ENCODE measurements around the gene ITGA3.

Gene ITGA3

DNA sequence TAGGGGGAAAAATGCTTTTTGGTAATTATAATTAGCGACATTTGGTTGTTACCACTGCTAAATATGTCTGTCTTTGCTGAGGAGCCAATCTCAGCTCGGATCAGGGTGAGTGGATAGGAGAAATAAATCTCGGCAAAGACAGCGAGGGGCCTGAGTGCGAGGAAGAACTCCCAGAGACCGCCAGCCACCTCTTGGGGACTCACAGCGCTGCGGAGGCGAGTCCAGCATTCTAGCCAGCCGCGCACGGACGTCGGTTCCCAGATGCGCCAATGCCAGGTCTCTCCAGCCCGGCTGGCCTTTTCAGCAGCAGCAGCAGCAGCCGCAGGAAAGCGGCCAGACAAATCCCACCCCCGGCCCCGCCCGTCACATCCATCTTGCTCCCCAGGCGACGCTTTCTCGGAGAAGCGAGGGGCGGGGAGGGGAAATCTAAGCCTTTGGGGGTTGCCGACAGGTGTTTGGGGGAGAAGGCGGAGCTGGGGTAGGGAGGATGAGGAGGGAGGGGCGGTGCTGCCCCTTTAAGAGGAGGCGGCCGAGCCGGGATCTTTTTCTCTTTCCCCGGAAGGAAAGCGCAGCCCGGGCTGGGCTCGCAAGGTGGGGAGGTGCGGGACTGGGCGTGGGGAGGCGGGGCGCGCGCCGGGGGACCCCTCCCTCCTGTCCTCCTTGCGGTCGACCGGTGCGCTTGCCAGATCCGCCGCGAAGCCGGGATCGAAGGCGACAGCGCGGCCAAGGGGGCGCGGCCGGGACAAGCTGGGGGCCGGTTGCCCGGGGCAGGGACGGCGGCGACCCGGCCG lies at the start of gene ITGA3:
ITGA3 (plus strand) TSS at position 685 of the 791 bp plus-strand sequence. CDS start 330 bp downstream, outside the sequence.
- peak; percentile 65 for DNase-seq (ENCODE audit: low spot score)

DNA sequence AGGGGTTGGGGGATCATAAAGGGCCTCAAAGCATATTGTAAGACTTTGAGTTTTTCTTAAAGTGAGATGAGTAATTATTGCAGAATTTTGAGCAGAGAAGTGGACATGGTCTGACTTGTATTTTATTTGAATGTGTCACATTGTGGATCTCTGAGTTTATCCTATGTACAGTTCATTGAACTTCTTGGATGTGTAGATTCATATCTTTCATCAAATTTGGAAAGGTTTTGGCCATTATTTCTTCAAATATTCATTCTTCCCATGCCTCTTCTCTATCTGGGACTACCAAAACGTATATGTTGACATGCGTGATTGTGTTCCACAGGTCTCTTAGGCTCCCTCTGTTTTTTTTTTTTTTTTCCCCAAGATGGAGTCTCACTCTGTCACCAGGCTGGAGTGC lies 46.6 kb upstream of the ITGA3 start:
- no peak for DNase-seq (ENCODE audit: low spot score)

DNA sequence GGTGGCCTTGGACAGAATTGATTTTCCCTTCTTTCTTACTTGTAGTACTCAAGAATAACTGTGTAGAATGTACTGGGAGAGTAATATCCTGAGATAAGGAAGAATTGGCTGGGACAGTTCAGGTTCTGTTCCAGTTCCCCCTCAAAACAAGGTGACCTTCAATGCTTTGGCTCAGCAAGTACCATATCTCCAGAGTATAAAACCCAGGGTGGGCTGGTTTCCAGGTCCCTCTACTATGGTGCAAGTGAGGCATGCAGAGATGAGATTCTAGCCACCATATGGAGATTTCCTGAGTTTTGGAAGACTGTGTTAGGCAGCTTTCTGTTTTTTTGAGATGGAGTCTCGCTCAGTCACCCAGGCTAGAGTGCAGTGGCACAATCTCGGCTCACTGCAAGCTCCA lies 42.8 kb upstream of the ITGA3 start:
- DNase-seq (ENCODE audit: low spot score): no peak

DNA sequence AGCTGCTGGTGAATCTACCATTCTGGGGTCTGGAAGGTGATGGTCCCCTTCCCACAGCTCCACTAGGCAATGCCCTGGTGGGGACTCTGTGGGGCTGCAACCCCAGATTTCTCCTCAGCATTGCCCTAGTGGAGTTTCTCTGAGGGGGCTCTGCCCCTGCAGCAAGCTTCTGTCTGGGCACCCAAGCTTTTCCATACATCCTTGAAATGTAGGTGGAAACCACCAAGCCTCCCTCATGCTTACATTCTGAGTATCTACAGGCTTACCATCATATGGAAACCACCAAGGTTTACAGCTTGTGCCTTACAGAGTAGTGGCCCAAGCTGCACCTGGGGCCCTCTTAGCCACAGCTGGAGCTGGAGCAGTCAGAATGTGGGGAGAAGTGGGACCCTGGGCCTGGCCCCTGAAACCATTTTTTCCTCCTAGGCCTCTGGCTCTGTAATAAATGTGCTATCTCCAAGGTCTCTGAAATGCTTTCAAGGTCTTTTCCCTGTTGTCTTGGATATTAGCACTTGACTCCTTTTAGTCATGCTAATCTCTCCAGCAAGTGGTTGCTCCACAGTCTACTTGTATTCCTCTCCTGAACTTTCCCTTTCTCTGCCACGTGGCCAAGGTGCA lies 41.3 kb upstream of the ITGA3 start:
- no peak for DNase-seq (ENCODE audit: low spot score)

DNA sequence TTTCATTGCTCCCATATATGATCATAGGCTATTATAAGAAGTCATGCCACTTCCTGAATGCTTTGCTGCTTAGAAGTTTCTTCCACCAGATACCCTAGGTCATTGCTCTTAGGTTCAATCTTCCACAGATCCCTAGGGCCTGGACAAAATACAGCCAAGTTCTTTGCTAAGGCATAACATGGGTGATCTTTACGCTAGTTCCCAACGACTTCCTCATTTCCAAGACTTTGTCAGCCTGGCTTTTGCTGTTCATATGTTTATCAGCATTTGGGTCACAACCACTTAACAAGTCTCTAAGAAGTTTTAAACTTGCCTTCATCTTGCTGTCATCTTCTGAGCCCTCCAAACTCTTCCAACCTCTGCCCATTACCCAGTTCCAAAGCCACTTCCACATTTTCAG lies 40.8 kb upstream of the ITGA3 start:
- no peak for DNase-seq (ENCODE audit: low spot score)

DNA sequence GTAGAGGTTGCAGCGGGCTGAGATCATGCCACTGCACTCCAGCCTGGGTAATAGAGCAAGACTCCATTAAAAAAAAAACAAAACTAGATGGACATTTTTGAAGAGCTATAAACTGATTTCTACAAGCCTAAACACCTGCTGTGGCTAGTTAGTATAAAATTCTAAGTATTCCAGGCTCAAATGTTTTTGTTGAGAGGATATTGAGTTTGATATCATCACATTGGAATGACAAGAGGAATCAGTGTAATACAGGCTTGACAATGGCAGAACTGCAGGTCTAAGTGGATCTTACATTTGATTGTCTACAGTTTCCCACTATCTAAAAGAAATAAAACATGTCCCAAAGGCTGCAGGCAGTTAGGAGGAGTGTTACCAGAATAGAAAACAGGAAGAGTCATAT lies 37.0 kb upstream of the ITGA3 start:
- DNase-seq (ENCODE audit: low spot score): no peak

DNA sequence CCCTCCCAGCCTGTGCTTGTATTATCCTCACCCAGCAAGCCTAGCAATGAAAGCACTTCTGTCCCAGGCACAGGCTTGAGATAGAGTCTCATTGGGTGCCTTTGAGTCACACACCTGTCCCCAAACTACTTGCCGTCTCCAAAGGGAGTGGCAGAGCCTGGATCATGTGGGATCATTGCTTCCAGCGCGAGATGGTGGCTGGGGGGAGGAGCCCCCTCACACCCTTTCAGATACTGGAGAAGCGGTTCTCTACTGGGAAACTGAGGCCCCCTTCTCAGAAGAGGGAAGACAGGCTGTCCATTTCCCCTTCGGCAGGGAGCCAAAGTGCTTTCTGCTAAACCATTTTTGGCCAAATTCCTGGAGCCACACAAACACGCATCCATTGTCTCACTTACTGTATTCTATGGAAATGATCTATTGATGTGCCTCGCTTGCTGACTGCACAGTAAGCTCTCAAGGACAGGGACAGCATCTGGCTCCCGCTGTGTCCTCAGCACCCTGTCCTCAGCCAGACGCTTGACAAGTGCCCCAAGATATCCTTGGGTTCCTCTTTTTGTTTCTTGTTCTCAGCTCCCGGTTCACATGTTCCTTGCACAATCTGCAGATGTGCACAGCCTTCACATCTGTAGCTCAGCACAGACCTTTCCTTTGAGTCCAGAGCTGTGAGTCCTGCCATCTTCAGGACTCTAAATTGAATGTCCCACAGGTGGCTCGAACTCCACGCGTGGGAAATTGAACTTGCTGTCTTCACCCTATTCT lies 34.9 kb upstream of the ITGA3 start:
- no peak for DNase-seq (ENCODE audit: low spot score)

DNA sequence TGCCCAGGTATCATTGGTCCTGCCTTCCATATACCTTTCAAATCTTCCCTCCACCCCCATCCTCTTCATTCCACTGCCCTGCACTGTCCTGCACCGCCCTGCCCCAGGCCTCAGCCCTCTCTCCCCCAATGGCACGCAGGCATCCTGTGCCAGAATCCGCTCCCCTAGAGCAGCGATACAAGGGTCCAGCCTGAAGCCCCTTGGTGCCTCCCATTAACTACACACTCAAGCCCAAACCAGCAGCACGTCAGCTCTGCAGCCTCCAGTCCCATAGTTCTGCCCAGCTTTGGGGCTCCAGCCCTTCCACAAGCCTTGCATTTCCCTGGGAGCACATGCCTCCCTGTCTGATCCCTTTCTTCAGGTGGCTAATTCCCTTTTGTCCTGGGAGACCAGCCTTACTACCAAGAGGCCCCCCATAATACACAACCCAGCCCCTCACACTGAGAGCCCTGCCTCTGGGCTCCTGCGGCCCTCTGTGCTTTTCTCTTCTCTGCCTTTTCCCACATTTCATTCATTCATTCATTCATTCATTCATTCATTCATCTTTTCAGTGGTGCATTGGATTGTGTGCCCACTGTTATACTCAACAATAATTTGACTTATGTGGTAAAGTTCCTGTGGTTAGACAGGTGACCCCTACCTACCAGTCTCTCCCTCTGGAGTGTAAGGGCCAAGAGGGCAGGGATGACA lies 34.1 kb upstream of the ITGA3 start:
- DNase-seq (ENCODE audit: low spot score): no peak

DNA sequence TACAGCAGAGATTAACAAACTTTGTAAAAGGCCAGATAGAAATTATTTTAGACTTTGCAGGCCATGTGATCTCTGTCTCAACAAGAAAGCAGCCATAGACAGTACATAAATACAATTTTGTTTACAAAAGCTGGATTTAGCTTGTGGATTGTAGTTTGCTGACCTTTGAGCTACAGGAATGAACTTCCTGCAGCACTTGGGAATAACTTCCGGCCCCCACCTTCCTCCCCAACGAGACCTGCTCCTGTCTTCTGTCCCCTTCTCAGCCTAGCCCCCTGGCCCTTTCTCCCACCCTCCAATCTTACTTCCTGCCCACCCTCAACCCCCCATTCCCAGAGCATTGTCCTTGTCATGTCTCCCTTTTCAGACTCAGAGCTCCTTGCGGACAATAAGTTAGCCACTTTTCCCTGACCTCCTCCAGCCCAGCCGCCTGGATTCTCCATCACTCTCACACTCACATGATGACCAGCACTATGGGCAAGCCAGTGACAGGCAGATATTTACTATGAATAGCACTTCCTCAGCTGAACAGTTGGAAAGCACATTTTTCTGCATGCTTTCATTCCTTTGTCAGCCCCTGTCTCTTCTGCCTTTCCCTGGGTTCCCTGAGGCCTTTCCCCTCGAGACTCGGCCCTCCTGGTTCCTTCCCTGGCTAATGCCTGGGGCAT lies 33.3 kb upstream of the ITGA3 start:
- no peak for DNase-seq (ENCODE audit: low spot score)

DNA sequence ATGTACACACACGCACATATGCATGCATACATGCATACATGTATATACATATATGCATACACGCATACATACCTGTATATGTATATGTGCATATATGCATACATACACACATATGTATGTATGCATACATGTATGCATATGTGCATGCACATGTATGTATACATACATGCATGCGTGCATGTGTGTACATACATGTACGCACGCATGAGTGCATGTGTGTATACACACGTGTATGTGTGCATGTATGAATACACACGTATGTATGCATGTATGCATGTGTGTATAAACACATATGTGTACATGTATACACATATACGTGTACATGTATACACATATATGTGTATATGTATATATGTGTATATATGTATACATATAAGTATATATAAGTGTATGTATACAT lies 32.4 kb upstream of the ITGA3 start:
- no peak for DNase-seq (ENCODE audit: low spot score)

DNA sequence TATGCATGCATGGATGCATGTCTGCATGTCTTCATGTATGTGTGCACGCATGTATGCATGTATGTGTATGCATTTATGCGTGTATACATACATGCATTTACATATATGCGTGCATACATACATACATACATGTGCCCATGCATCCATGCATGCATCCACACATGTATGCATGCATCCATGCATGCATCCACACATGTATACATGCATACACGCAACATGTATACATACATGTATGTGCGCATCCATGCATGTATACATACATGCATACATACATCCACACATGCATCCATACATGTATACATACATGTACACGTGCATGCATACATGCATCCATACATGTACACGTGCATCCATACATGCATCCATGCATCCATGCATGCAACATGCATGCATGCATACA lies 31.1 kb upstream of the ITGA3 start:
- DNase-seq (ENCODE audit: low spot score): no peak

DNA sequence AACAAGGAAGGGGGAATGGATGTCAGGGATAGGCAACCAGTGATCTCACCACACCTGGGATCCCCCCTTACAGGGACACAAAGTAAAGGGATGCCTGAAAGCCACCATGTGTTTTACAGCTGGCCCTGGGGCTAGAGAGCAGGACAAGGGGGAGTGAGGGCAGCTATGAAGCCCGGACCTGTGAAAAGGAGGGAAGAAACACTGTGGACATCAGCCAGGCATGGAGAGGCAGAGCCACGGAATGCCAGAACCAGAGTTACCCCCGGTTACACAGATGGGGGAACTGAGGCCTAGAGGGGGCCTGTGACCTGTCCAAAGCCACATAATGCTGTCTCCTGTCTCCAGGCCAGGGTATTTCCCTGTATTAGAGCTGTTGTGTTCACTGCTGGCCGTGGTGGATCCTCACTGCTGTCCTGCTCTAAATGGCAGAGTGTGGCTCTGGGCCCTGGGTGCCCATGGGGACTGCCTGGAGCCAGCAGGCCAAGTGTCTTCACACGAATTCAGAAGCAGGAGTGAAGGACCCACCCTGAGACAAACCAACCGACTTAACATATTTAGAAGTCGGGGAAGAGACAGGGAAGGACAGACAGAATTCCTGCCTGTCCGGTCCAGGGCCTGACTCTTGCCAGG lies 29.7 kb upstream of the ITGA3 start:
- no peak for DNase-seq (ENCODE audit: low spot score)

DNA sequence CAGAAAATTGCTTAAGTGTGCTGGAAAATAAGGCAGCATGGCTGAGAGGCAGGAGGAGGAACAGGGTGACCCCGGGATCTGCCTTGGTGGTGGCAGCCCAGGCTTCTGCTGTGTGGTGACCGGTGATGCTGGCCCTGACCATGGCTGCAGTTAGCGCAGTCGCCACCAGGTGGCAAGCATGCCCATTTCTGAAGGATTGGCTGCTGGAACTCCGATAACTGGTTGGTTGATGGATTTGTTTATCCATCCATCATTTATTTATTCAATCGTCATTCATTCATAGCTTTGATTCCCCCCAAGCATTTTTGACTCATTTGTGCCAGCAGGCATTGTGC lies 29.1 kb upstream of the ITGA3 start:
- DNase-seq (ENCODE audit: low spot score): peak; percentile 75

DNA sequence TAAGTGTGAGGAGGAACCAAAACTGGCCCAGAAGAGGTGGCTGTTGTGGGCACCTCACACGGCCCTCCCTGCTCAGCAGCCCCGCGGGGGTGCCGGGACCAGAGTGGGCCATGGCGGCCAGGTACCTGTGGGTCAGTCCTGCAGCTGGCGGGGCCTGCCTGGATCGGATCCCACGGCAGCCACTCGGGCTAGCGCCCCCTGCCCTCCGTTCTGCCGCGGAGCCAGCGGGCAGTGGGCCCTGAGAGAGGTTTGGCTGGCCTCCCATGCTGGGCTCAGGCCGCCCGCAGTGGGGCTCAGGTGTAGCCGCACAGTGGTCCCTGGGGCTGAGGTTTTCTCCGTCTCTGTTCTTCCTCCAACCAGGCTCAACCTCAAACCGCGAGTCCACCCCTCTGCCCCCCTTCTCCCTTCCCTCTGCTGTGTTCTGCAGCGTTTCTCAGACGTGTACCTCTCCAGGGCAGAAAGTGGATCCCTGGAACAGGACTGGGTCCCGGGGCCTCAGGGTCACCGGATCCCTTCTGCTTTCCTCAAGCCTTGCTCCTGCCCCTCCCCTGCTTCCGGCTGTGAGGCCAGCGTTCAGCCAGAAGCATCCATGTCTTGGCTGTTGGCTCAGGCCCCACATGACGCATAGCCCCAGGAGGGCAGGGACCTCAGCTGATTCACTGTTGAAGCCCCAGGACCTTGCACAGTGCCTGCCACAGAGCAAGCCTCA lies 28.6 kb upstream of the ITGA3 start:
- DNase-seq (ENCODE audit: low spot score): no peak

DNA sequence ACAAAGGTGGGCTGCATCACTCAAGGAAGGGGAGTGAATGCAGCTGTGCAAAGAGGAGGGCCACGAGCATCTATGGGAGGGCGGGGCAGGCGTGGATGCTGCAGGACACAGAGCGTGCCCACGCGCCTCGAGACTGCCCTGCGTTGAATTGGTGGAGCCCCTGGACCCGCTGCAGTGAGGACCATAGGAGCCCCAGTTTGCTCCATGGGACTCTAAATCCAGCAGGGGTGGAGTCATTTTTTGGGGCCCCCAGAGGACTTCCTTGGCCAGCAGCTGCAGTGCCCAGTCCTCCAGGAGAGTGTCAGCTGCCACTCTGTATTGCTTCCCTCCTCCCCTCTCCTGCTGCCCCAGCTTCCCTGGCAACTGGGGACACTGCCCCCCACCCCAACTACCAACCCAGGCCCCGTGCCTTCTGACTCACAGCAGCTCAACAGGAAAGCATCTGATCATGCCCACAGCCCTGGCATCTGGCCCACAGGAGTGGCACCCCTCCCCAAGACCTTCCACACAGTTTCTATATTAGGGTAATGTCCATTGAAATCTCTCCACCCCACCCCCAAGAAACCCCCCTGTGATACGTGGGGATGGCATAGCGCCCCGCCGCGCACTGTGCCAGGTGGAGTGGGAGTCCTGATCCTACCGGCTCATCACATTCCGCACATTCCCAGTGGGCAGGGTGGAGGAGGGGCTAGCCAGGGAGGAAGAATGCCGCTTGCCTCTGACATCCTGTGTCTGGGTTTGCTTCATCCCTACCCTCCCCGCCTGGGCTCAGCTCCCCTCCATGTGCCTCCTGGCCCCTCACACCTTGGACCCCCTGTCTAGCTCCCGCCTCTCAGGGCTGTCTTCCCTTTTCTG lies 27.8 kb upstream of the ITGA3 start:
- DNase-seq (ENCODE audit: low spot score): no peak

DNA sequence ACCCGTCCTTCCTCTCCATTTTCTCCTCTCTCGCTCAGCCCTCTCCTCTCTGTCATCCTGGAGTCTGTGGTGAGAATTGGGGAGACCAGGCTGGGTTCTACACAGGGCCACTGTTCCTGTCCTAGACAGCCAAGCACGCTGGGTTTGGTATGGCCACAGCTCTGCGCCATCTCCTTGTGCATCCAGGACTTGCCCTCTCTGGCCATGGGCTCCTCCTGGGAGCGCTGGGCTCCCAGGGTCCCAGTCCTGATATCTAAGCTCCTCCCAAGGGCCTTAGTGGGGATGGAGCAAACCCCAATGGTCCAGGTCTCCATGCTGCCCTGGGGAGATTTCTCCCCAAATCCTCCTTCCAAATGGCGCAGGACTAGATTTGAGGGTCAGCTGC lies 27.2 kb upstream of the ITGA3 start:
- no peak for DNase-seq (ENCODE audit: low spot score)

DNA sequence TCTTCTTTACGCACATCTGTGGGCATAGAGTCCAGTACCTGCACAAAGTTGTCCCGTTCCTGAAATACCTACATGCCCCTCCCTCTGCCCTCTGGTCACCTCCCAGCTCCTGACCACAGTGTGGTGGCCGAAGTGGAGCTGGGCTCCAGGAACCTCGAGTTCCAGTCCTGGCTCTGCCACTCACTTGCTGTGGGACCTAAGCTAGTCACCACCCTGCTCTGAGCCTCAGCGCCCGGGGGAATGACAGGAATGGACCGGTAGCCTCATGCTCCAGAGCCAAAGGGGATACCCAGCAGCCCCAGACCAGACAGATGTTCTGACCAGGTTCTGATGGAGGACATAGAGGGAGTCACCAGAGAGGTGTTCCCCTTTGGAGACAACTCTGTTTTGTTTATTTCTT lies 26.7 kb upstream of the ITGA3 start:
- DNase-seq (ENCODE audit: low spot score): no peak

DNA sequence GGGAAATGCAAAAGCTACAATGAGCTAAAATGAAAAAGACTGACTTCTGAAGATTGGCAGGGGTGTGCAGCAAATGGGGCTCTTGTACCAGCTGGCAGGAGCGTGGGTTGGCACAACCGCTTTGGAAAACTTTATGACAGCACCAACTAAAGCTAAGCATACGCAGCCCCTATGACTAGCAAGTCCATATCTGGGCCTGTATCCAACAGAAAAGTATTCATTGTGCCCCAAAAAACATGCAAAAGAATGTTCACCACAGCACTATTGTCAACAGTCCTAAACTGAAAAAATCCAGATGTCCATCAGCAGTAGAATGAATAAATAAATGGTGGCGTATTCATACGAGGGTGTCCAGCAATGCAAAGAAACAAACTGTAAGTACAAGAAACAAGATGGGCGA lies 22.6 kb upstream of the ITGA3 start:
- no peak for DNase-seq (ENCODE audit: low spot score)

DNA sequence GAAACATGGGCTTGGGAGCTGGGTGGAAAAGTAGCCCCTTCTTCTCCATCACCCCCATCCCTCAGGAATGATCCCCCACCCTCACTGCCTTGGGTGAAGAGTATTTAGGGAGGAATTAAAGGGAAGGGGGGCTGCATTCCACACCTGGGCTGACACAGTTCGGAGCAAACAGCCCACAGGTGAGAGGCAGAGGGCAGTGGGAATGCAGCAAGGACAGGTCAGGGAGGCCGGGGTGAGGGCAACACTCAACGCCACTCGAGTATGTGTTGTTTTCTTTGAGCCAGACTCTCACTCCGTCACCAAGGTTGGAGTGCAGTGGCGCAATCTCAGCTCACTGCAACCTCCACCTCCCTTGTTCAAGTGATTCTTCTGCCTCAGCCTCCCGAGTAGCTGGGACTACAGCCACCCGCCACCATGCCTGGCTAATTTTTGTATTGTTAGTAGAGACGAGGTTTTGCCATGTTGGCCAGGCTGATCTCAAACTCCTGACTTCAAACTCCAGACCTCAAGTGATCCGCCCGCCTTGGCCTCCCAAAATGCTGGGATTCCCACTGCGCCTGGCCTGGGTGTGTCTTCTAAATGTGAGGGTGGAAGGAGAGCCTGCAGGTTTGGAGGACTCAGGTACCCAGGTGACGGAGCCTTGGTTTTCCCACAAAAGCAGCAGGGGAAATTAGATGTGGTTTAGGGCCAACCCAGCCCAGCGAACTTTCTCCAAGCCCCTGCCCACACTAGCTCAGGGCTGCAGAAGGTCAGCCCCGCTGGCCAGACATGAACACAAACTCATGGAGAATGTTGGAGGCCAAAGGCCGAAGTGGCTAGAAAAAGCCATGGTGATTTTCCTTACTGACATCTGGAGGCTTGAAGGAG lies 21.2 kb upstream of the ITGA3 start:
- no peak for DNase-seq (ENCODE audit: low spot score)
